BE2C (cell line): ENCODE data around the gene TCEAL1. TPM values are rescaled to one million over a fixed set of nuclear protein-coding genes. Genes with fewer than 3 reads are reported as not detected.
"Not testable (repeated sequence)": the region's sequence is repeated elsewhere in the genome, so short reads cannot be mapped to it uniquely, and the experiment has no call there.

ENCODE experiments used
- DNase-seq: peaks from one replicate; pipeline ENCODE4 v3.0.0-alpha.2; 2020
- H3K27me3 ChIP-seq: fragments of 250-450 bp; sonication (Bioruptor Pico); 2 replicates; pipeline ENCODE4 v1.5.1; 2020; ENCODE audit warnings: mild to moderate bottlenecking
- H3K36me3 ChIP-seq: fragments of 250-450 bp; sonication (Bioruptor Pico); 2 replicates; pipeline ENCODE4 v1.5.1; 2020; ENCODE audit warnings: mild to moderate bottlenecking
- H3K4me1 ChIP-seq: fragments of 250-450 bp; sonication (Bioruptor Pico); 2 replicates; pipeline ENCODE4 v1.5.1; 2020
- H3K4me3 ChIP-seq: 2 replicates; pipeline ENCODE4 v1.5.1; 2011; ENCODE audit warnings: low read depth, low read length
- H3K9me3 ChIP-seq: fragments of 250-450 bp; sonication (Bioruptor Pico); 2 replicates; pipeline ENCODE4 v1.5.1; 2020
- CTCF ChIP-seq: IDR thresholded peaks from 2 replicates; pipeline ENCODE4 v1.5.1; 2012; ENCODE audit warnings: mild to moderate bottlenecking, low read depth, low read length
- polyA plus RNA-seq: library from polyadenylated mRNA; unstranded; fragments of >200 nt; gene quantifications from one replicate; pipeline ENCODE4 v1.2.1, GENCODE V29; 2012; ENCODE audit warnings: low read depth, missing spikeins; ENCODE audit not compliant: insufficient read length, insufficient read depth

TCEAL1 gene
- polyA plus RNA-seq = 19.4 TPM

DNA sequence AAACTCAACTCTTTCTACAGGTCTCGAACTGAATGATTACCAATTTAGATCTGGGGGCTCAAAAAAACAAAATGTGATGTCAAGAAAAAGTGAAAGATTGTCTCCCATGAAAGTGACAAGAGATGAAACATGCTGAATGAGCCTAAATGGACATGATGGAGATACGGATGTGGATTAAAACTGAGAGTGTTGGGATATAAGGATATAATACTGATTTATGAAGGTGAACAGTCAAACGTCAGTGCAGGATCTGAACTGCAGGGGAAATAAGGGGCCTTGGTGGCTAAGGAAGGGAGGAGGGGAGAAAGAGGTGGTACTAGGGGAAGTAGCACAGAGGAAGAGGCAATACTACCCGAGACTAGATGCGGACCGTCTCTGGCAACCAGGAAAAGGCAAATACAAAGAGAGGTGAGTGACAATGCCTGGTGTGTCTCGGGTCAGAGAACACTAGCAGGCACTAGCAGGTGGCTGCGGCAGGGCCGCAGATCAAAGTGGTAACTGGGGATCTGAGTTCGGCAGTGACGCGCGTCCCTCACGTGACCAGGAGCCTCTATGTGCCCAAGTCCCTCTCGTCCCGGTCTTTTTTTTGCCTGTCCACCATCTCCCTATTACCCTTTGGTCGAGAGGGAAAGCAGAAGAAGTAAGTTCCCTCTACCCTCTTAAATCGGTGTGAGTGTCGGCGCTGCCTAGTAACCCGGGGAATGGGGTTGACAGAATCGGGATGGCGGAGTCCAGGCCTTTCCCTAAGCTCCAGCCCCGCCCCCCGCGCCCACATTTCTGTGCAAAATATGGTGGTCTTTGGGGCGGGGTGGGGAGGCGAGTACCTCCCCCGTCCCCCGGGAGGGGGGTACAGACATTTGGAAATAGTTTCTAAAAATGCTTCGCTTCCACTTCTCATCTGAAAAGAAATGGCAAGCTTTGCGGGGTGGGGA lies at the start of gene TCEAL1:
Gene TCEAL1, plus strand, starts transcription at position 590 of the 932 bp plus-strand sequence. CDS start 942 bp downstream, outside the sequence.
- TF ChIP-seq CTCF = no peak
- no peaks in the 10 kb centered on the region for H3K4me1 ChIP-seq
- DNase-seq = peak; percentile 52
- H3K36me3 ChIP-seq = no peaks in the 10 kb centered on the region
- H3K4me3 ChIP-seq = peak within 1 kb of the TSS; percentile 82
- H3K27me3 ChIP-seq = no peaks in the 10 kb centered on the region
- H3K9me3 ChIP-seq = no peaks in the 10 kb centered on the region

GRCh38 chrX:103584596-103584995 lies 44.2 kb upstream of the TCEAL1 start:
- no peaks in the 10 kb centered on the region for H3K27me3 ChIP-seq
- no peak for DNase-seq
- TF ChIP-seq CTCF = no peak
- no peak overlapping the region; the same call in 1 of the 2 replicates for H3K4me3 ChIP-seq
- H3K36me3 ChIP-seq = no peaks in the 10 kb centered on the region
- no peaks in the 10 kb centered on the region for H3K9me3 ChIP-seq
- no peaks in the 10 kb centered on the region for H3K4me1 ChIP-seq

GRCh38 chrX:103585411-103586313 lies 43.1 kb upstream of the TCEAL1 start, which contains the start of gene TCEAL4:
Gene TCEAL4, plus strand, starts transcription at chrX:103585515. Its CDS starts 1,161 bp downstream, at chrX:103586676.
- Histone ChIP-seq H3K27me3 (no peaks in the 10 kb centered on the region), H3K4me3 (peak within 1 kb of the TSS; percentile 80), H3K4me1 (no peaks in the 10 kb centered on the region), H3K9me3 (no peaks in the 10 kb centered on the region), H3K36me3 (no peaks in the 10 kb centered on the region)
- TF ChIP-seq CTCF = no peak
- peak; percentile 56 for DNase-seq

DNA sequence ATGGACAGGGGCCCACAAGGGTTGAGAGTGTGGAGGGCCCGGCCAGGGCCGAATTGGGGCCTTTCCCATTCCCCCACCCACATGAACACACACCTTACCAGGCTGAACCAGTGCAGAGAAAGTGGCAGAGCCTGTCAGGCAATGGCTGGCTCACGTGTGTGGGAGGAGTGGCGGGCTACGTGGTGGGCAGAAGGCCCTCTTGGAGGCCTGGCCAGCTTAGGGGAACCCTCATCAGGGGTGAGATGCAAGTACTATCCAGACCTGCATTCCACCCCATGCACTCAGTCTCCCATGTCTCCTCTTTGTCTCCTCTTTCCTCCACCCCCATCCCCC lies 42.5 kb upstream of the TCEAL1 start:
- H3K4me1 ChIP-seq = no peaks in the 10 kb centered on the region
- no peak for TF ChIP-seq CTCF
- peak overlapping the region; percentile 80 for H3K4me3 ChIP-seq
- H3K27me3 ChIP-seq = no peaks in the 10 kb centered on the region
- no peaks in the 10 kb centered on the region for H3K9me3 ChIP-seq
- DNase-seq = no peak
- no peaks in the 10 kb centered on the region for H3K36me3 ChIP-seq

- no peak for TF ChIP-seq CTCF
- Histone ChIP-seq H3K4me1 (no peaks in the 10 kb centered on the region), H3K27me3 (no peaks in the 10 kb centered on the region), H3K4me3 (no peak overlapping the region; the same call in 1 of the 2 replicates), H3K36me3 (no peaks in the 10 kb centered on the region), H3K9me3 (no peaks in the 10 kb centered on the region)
- no peak for DNase-seq
Measured at GRCh38 chrX:103586659-103587058, 42.1 kb upstream of the TCEAL1 start.

DNA sequence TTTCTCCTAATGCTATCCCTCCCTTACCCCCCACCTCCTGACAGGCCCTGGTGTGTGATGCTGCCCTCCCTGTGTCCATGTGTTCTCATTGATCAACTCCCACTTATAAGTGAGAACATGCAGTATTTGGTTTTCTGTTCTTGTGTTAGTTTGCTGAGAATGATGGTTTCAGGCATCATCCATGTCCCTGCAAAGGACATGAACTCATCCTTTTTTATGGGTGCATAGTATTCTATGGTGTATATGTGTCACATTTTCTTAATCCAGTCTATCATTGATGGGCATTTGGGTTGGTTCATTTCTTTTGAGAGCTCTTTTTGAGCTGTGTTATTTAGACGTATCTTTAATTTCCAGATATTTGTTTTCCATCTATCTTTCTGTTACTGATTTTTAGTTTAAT lies 36.5 kb upstream of the TCEAL1 start:
- H3K4me1 ChIP-seq, DNase-seq, H3K4me3 ChIP-seq, H3K9me3 ChIP-seq, H3K36me3 ChIP-seq, H3K27me3 ChIP-seq: not testable (repeated sequence)

DNA sequence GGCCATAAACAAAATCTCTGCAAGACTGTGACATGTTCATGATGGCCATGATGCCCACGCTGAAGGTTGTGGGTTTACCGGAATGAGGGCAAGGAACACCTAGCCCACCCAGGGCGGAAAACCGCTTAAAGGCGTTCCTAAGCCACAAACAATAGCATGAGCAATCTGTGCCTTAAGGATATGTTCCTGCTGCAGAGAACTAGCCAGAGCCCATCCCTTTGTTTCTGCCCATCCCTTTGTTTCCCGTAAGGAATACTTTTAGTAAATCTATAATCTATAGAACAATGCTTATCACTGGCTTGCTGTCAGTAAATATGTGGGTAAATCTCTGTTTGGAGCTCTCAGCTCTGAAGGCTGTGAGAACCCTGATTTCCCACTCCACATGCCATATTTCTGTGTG lies 33.6 kb upstream of the TCEAL1 start:
- not testable (repeated sequence) for H3K9me3 ChIP-seq, H3K36me3 ChIP-seq, H3K4me1 ChIP-seq, DNase-seq, H3K4me3 ChIP-seq, H3K27me3 ChIP-seq
